NCI-H524 treated with DMSO at 0.1 percent for 48 hours (cell line): ENCODE data around the gene PLEKHD1.
"Not testable (repeated sequence)": the region's sequence is repeated elsewhere in the genome, so short reads cannot be mapped to it uniquely, and the experiment has no call there.

Source experiments
- DNase-seq: peaks from one replicate; lab custom pipeline; 2025; lab: John Stamatoyannopoulos, UW

The PLEKHD1 gene

DNA sequence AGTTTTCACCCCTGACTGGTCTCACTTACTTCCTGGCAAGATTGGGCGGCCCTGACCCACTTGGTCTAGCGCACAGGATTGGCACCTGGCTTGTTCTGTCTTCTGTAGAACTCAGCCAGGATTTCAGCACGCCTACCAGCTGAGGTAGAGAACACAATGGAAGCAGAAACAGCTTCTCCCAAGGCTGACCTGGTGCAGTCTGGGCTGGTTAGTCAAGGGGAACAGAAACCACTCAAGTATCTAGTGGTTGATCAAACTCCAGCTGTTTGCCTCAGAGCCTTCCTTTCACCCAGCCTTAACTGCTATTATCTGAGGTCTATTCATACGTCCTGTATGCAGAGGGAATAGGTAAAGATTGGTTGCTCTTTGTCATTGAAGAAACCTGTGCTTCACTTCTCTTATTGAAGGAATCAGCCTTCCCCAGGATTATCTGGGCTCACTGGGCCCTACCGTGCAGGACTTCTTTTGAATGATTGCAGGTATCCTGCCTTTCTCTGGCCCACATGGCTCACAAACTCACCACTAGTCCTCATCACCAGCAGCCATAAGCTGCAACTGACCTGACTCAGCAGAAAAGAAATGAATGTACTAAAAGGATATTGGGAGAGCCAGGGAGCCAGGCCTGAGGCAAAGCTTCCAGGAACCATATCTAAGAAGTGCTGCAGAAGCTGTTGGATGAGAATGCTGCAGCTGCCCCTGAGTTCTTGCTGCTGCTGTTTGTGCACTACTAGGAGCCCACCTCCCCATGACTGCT lies 2.5 kb upstream of the PLEKHD1 start:
- peak; percentile 69 for DNase-seq

DNA sequence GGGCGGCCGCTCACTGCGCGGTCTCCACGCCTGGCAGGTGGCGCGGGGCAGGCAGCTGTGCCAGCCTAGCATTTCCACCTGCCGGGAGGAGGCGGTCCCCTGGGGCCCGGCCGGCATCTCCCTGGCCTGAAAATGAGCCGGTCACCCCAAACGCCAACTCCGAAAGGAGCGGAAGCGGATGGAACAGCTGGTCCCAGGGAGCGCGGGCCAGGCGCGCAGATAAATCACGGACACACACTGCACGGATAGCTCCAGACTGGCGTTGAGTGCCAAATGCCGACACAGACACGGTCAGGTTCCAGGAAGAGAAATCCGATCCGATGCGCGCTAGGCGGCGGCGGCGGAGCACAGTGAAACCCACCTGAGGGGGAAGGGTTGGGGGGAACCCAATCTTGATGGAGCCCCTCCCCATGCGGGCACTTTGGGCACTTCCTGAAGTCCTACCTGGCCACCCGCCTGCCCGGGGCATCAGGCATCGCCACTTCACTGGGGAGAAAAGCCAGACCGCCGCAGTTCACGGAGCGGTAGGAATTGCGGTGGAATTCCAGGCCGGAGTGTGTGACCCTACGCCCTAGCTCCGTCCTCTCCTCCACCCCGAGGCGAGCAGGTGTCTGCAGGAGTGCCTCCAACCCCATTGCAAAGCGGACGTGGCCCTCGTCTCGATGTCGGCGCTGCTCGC lies 624 bp upstream of the PLEKHD1 start:
- peak; percentile 49 for DNase-seq

DNA sequence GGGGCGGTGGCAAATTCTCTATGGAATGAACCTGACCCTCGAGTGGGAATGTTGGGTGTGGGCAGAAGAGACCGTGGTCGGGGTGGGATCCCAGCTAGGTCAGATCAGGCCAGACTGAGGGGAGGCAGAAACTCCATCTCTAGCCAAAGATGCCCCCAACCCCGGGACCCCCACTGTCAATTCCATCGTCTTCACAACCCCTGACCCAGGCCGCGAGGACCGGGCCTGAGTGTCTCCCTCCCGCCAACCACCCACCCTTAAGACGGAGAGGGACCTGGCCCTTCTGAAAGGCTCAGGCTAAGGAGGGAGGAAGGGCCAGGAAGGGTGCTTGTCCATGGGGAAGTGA lies 760 bp downstream of the PLEKHD1 start:
- DNase-seq = no peak

DNA sequence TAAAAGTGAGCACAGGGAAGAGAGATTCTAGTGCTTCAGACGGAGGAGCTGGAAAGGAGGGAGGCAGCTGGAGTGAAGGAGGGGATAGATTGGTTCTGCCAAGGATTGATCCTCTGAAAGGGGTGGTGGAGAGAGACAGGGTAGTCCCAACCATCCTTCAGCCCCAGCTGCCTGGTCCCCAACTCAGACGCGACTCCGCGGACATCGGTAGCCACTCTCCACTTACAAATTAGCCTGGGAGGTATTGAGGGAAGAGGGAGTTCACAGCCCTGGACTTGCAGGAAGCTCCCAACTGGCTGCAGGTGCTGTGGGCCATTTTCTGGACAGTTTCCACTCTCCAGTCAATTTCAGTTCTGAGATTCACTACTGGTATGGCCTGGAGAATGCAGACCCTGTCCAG lies 1.2 kb downstream of the PLEKHD1 start:
- DNase-seq = no peak

DNA sequence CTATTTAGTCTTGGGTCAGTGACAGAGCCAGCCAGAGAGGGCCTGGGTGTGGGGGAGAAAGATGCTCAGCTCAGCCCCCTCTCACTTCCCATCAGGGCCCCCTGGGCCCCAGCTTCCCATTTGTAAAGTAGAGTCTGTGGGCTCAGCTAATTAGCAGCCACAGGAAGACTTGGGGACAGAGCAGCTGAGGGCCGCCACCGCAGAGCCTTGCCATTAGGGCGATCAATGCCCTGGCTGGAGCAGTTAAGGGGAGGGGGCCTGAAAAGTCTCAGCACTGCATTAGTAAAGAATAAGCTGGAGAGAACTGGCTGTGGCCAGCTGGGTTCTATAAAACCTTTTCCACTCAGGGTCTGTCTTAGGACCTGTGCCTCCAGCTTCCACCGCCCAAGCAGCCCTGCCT lies 2.7 kb downstream of the PLEKHD1 start:
- DNase-seq = no peak

DNA sequence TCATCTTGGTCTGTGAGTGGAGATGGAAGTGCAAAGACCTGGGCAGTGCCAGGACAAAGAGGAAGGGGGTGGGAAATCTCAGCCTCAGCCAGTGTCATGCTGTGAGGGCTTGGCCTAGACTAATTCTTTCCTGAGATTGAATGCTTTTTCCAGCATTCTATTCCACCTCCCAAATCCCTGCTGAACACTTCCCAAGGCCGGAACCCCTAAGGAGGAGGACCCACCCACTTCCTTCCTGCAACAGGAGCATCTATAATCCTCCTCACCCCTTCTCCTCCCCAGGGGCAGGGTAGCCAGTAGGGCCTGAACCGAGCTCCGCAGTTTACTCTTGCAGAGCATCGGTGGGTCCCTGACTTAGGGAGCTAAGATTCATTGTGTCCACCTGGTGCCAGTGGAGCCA lies 3.2 kb downstream of the PLEKHD1 start:
- no peak for DNase-seq

DNA sequence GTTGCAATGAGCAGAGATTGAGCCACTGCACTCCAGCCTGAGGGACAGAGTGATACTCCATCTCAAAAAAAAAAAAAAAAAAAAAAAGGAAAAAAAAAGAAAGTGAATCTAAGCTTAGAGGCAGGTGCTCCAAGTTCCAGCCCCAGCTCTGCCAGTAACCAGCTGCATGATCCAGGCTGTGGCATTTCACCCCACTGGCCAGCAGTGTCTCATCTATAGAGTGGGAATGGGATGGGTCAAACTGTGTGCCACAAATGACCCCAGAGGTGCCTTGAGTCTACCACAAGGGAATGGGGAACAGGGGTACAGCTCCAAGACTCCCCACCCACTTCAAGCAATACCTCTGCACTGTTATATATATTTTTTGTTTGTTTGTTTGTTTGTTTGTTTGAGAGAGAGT lies 5.0 kb downstream of the PLEKHD1 start:
- no peak for DNase-seq

DNA sequence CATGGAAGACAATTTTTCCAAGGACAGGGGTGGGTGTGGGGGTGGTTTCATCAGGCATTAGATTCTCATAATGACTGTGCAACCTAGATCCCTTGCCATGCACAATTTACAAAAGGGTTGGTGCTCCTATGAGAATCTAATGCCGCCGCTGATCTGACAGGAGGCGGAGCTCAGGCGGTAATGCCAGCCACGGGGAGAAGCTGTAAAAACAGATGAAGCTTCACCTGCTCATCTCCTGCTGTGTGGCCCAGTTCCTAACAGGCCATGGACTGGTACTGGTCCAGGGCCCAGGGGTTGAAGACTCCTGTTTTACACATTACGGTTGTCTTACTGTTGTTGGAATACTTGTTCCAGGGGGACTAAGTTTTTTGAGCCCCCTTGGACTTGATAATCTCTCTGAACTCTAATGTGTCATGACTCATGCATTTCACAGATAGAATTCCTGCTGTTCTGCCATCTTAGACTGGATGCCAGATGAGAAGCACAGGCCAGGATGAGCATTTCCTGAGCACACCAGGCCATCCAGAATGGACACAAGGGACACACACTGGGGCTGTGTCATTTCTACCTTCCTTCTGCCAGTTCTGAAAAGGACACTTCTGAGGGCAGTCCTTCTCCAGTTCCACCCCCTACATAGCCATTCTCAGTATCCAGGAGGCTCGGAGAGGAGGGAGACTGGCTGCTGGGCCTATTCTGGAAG lies 5.8 kb downstream of the PLEKHD1 start:
- no peak for DNase-seq

DNA sequence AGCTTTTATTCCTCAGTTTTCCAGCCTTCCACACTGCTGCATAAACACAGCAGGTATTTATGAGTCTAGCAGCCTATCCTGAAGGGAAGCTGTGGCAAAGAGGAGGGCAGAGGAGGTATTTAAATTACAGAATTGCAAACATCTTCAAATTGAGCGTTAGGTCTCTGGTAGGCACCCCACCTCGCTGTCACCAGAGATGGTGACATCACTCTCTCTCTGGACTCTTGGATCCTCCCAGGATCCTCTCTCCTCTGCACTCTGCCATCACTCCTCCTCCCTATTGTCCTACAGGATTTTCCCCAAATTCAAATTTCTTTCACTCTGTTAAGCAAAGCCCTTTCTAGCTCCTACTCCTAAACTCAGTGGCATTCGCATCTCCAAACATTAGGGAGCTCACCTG lies 6.7 kb downstream of the PLEKHD1 start:
- no peak for DNase-seq

DNA sequence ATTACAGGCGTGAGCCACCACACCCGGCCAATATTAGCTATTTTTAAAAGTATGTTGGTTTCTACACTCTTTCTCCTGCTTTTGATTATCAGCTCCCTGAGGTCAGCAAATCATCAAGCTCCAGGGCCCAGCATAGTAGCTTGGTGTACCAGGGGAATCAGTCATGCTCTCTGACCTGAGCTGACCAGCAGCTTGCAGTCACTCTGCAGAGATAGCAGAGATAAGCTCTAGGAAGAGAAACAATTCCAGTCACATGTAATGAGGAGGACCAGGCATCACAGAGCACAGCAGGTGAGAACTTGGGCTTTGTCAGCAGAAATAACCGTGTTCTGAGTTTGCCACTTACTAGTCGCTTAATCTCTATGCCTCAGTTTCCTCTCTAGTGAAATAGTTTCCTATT lies 8.5 kb downstream of the PLEKHD1 start:
- DNase-seq = no peak

DNA sequence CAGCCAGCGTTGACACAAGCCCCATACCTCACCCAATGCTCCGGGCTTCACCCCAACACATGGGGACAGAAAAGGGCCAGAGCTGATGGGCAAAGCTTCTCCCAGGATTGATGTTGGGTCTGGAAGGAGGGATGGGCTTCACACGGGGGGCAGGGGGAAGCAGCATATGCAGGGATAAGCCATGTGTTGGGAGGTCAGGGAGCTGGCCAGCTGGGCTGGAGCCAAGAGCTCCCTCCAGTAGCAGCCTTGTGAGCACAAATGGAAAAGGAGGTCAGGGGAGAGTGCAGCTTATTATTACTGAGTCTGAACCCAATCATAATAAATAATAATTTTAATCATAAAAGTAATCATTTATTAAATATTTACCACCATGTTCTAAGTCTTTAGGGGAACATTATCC lies 9.3 kb downstream of the PLEKHD1 start:
- DNase-seq = no peak

DNA sequence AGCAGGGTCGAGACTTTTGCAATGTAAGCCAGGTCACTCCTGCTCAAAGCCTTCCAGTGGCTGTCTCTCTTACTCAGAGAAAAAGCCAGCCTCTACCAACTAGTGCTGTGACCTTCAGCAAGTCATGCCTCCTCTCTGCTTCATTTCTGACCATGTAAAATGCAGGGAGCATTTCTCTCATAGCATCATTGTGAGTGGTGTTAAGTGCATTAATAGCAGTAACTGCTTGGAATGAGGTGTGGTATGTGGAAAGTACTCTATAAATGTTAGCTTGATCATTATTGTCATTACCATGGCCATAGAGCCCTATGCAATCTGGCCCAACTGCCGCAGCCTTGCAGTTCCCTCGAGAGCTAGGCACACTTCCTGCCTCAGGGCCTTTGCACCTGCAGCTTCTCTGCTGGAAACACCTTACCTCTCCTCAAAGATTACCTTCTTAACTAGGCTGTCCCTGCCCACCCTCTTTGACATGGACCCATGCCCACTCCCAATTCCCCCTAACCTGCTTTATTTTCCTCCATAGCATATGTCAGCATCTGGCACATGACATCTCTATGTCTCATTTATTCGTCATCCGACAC lies 10.9 kb downstream of the PLEKHD1 start:
- no peak for DNase-seq

DNA sequence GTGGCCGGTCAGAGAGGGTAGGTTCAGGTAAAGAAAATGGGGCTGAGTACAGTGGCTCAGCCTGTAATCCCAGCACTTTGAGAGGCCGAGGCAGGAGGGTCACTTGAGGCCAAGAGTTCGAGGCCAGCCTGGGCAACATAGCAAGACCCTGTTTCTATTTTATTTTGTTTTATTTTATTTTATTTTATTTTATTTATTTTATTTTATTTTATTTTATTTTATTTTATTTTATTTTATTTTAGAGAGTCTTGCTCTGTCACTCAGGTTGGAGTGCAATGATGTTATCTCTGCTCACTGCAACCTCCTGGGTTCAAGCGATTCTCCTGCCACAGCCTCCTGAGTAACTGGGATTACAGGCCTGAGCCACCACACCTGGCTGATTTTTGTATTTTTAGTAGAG lies 13.3 kb downstream of the PLEKHD1 start:
- not testable (repeated sequence) for DNase-seq

DNA sequence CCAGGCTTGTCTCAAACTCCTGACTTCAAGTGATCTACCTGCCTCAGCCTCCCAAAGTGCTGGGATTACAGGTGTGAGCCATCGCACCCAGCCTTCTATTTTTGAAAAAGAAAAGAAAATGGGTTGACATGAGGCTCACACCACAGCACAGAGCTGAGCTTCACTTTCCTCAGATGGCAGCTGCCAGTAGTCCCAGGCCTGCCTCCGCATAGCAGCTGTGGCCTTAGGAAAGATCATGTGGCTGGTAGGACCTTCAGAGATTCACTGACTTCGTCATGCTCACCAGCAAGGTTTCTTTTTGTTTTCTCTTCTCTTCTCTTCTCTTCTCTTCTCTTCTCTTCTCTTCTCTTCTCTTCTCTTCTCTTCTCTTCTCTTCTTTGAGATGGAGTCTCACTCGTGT lies 13.8 kb downstream of the PLEKHD1 start:
- not testable (repeated sequence) for DNase-seq

DNA sequence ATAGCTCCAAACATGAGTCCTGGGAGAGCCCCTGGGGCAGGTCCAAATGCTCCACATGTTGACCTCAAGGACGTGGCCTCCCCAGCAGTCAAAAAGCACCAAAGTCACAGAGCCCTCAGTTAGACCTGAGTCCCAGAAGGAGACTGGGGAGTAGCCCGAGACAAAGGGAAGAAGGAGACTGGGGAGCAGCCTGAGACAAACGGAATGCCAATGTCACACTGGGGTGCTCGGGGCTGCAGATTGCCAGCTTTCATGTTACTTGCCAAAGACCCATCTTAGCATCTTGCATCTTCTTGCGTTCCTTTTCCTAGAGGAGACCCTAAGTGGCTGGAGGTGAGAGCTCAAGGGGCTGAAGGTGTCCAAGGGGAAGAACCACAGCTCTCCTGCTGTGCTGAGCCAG lies 14.9 kb downstream of the PLEKHD1 start:
- DNase-seq = no peak

DNA sequence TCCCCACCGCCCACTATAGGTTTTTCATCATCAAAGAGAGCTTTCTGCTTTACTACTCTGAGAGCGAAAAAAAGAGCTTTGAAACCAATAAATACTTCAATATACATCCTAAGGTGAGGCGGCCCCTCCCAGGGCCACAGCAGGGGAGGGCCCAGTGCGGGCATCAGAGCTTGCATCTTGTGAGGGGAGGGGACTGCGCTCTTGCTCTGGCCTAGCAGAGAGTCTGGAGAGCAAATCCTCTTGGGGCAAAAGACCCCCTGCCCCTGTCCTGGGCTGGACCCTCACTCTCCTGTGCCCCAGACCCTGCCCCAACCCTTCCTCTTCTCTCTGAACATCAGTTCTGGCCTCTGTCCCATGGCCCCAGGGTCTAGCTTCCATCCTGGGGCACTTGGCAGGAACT lies 15.6 kb downstream of the PLEKHD1 start:
- no peak for DNase-seq

DNA sequence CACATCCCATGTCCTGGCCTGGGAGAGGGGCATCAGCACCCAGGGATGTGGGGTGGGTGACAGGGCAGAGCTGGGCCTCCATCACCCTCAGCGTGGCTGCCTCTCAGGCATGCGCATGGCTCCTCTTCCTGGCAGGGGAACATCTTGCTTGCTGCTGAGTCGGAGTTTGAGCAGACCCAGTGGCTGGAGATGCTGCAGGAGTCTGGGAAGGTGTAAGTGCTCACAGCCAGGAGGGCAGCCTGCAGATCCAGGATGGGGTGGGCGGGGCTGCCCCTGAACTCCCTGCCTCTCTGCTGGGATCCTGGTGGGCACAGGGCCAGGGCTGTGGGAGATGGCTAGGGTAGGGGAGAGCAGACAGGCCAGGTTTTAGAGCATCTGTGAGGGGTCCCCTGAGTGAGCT lies 16.2 kb downstream of the PLEKHD1 start:
- no peak for DNase-seq

DNA sequence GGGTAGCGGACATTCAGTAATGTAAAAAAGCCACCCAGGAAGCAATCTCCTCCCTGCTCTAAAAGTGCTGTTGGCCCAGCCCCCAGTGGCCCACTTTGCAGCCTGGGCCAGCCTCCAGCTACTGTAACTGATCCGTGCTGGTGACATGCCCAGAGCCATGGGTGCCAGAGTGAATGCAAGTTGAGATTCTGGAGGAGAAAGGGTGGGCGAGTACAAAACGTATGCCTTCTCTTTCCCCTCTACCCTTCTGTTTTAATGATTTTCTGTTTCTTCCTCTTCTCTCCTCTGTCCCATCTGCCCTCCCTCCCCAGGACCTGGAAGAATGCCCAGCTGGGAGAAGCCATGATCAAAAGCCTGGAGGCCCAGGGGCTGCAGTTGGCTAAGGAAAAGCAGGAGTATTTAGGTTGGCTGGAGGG lies 16.9 kb downstream of the PLEKHD1 start:
- no peak for DNase-seq

DNA sequence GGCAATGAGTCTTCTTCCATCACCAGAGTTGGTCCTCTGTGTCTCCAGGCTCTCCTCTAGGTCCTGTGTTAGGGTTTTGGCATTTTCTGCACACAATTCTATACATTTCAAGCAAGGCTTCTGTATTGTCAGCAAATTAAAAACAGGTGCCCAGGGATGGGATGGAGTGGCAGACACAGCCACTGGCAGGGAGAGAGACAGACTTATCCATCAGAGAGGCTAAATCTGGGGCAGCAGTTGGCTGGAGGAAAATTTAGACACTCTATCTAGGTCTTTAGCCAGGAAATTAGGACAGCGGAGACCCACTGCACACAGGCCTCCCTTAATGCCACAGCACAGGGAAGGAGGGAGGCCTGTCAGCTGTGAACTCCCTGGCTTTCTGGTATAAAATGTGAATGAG lies 20.2 kb downstream of the PLEKHD1 start:
- no peak for DNase-seq

DNA sequence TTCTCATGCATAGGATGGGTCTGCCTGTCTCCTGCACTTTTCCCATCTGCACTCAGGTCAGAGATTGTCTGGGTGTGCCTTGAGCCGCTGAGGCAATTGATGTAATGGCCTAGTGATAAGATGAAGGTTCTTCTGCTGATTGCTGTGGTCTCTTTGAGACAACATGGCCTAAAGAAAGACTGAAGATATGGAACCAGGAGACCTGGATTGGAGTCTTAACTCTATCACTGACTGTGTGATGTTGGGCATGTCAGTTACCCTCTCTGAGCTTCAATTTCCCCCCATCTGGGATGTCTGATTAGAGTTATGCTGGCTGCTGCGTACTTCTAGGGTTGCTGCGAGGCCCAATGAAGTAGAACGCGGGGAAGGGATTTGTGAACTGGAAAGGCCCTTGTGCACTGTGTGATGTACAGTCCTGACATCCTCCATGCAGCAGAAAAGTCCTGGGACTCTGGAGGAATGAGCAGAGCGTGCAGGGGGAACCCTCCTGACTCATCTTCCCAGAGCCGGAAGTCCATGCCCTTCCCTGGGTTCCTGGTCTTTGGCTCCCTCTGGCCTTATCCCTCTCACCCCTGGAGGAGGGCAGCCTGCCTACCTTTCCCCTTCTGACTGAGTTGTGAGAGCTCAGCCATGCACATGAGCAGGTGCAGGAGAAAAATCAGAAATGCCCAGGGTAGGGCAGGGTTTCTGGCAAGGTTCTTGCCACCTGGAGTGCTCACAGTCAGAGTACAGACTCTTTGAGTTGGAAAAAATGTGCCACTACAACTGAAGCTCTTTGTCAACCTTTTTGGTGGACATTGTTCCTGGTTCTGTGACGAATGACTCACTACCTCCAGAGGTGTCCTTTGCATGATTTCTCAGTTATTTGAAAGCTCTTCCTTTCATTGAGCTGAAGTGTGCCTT lies 21.1 kb downstream of the PLEKHD1 start:
- DNase-seq = no peak

DNA sequence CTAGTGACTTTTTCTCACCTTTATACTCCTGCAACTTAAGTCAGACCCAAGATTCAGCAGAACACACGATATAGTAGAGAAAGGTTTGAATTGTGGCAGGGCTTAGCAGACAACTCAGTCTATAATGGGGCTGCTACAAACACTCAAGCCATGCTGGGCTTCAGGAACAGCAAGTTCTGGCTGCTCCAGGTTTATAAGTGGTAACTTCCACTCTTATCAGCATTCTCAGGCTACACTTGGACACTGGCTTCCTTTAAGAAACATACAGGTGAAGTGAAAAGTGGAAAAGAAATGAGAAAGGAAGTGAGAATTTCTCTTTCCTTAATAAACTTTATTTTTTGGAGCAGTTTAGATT lies 21.7 kb downstream of the PLEKHD1 start:
- DNase-seq = no peak
